Ovary (tissue), 9 donors: ENCODE data around the gene FCHSD1. TPM values are rescaled to one million over a fixed set of nuclear protein-coding genes. Genes with fewer than 3 reads are reported as not detected.

Source experiments
- DNase-seq, 5 donors: peaks; one replicate each; pipeline ENCODE4 v3.0.0-alpha.2; 2019 to 2020
- H3K27ac ChIP-seq, 2 donors: fragments of 200-600 bp; one replicate each; pipeline versions ENCODE4 v1.5.1 to v1.8.0; 2019 to 2022
- H3K27me3 ChIP-seq: fragments of 200-600 bp; one replicate; pipeline ENCODE4 v1.8.0; 2022
- H3K36me3 ChIP-seq: fragments of 200-600 bp; sonication (generic); one replicate; pipeline ENCODE4 v1.5.1; 2019
- H3K4me1 ChIP-seq: one replicate; pipeline ENCODE4 v1.8.1; 2013; ENCODE audit warnings: mild to moderate bottlenecking, moderate library complexity; ENCODE audit not compliant: insufficient read depth
- H3K4me3 ChIP-seq: fragments of 200-600 bp; sonication (generic); one replicate; pipeline ENCODE4 v1.5.1; 2017
- H3K9me3 ChIP-seq, 2 donors: fragments of 200-600 bp in 1 of 2; sonication (generic) in 1 of 2; one replicate each; pipeline versions ENCODE4 v1.5.1 to v1.8.1; 2013 to 2019; ENCODE audit warnings: mild to moderate bottlenecking in 1 of 2, moderate library complexity in 1 of 2
- CTCF ChIP-seq, 3 donors: fragments of 450-650 bp in 2 of 3; fragments of 200-600 bp in 1 of 3; IDR thresholded peaks; one replicate each; pipeline versions ENCODE4 v1.5.1 to v1.8.0; 2016 to 2022; ENCODE audit warnings: antibody characterized with exemption in 3 of 3, mild to moderate bottlenecking in 1 of 3
- EP300 ChIP-seq: sonication (generic); formaldehyde crosslinking; IDR thresholded peaks from one replicate; pipeline ENCODE4 v1.6.1; 2017; ENCODE audit warnings: antibody characterized with exemption
- POLR2A ChIP-seq: fragments of 450-650 bp; IDR thresholded peaks from one replicate; pipeline ENCODE4 v1.6.1; 2017; ENCODE audit warnings: antibody characterized with exemption, mild to moderate bottlenecking, moderate library complexity
- WGBS, 3 donors: extraction: QIAGEN DNeasy Blood & Tissue Kit in 1 of 3; methylation state at CpG; one replicate each; pipeline versions ENCODE4 v1.1.5 to v1.1.7; 2013 to 2017; 5-methylcytosine and 5-hydroxymethylcytosine counted together
- intact Hi-C, 4 donors: fragments of 100-400 bp; cut with DNase I; formaldehyde crosslinking; loops; one replicate each; pipeline versions ENCODE4 v1.11.0 to v1.15.1; 2022 to 2023
- polyA plus RNA-seq, 2 donors: library from polyadenylated mRNA; stranded (reverse); fragments of 200-250 nt in 1 of 2; fragments of 350-450 nt in 1 of 2; fragmentation: Illumina TruSeq in 1 of 2; extraction: RNeasy Lipid Tissue Mini Kit (QIAGEN cat#74804) in 1 of 2; gene quantifications; one replicate each; pipeline ENCODE4 v1.2.3, GENCODE V29; 2013 to 2014
- total RNA-seq, 7 donors: library from RNA; depleted of rRNA in 2 of 7; stranded (reverse); fragments of >200 nt in 2 of 7; fragmentation: NEBNext Ultra II Directional in 3 of 7; extraction: Animal tissue kit (Norgen Biotek cat#: 25700) in 3 of 7; gene quantifications; one replicate each; pipeline versions ENCODE4 v1.1.0 to v1.2.4, GENCODE V29; 2016 to 2023
- donor health status: DM: no; HTN: no; CAD: no; lungs with moderate emphysema.
- donor health status: DM: no; HTN: no; CAD: no.
- donor health status: Bipolar disorder and iron deficiency.
- donor health status: DM: yes; HTN: yes; CAD: no.
- donor health status: DM: no; HTN: no; CAD: no.
- donor health status: DM: yes; HTN: yes; CAD: no.

Gene FCHSD1
- total and polyA plus RNA-seq, 9 donors: 10.4 to 35.2 (median 23.9) TPM

GRCh38 chr5:141677415-141677814 lies 26.2 kb upstream of the FCHSD1 start:
- Histone ChIP-seq H3K4me3 (no peak overlapping the region), H3K27me3 (no peaks in the 10 kb centered on the region), H3K36me3 (no peaks in the 10 kb centered on the region), H3K9me3 (no peaks in the 10 kb centered on the region), H3K27ac (no peak overlapping the region), H3K4me1 (no peaks in the 10 kb centered on the region)
- TF ChIP-seq POLR2A (no peak), CTCF (IDR thresholded peaks at IDR 0.05) (no peak), EP300 (no peak)
- intact Hi-C loops: no loop called here
- DNase-seq: no peak

GRCh38 chr5:141675672-141676071 lies 24.5 kb upstream of the FCHSD1 start:
- H3K4me1 ChIP-seq: no peaks in the 10 kb centered on the region
- H3K36me3 ChIP-seq: no peaks in the 10 kb centered on the region
- intact Hi-C loops: no loop called here
- DNase-seq: no peak
- TF ChIP-seq EP300 (no peak), POLR2A (no peak), CTCF (IDR thresholded peaks at IDR 0.05) (no peak)
- no peak overlapping the region for H3K27ac ChIP-seq
- WGBS, 3 donors: 77 to 87% (median 82%) methylated on average over 4 of the region's 4 CpGs
- no peaks in the 10 kb centered on the region for H3K27me3 ChIP-seq
- no peaks in the 10 kb centered on the region for H3K9me3 ChIP-seq
- no peak overlapping the region for H3K4me3 ChIP-seq

- no peaks in the 10 kb centered on the region for H3K4me1 ChIP-seq
- H3K9me3 ChIP-seq: no peaks in the 10 kb centered on the region
- 64 to 70% (median 66%) methylated on average over 5 of the region's 5 CpGs for WGBS, 3 donors
- no peaks in the 10 kb centered on the region for H3K36me3 ChIP-seq
- intact Hi-C loops: no loop called here
- no peaks in the 10 kb centered on the region for H3K27me3 ChIP-seq
- DNase-seq: no peak
- no peak overlapping the region for H3K4me3 ChIP-seq
- TF ChIP-seq CTCF (IDR thresholded peaks at IDR 0.05) (no peak), POLR2A (no peak), EP300 (no peak)
- H3K27ac ChIP-seq: no peak overlapping the region
Measured at GRCh38 chr5:141674747-141675146, 23.5 kb upstream of the FCHSD1 start.

GRCh38 chr5:141672841-141673813 lies 21.9 kb upstream of the FCHSD1 start:
- no peaks in the 10 kb centered on the region for H3K36me3 ChIP-seq
- H3K4me1 ChIP-seq: no peaks in the 10 kb centered on the region
- whole genome bisulfite sequencing, 3 donors: 73 to 85% (median 80%) methylated on average over 16 to 19 of the region's 19 CpGs
- TF ChIP-seq POLR2A (no peak), EP300 (no peak), CTCF (IDR thresholded peaks at IDR 0.05) (no peak)
- no peaks in the 10 kb centered on the region for H3K27me3 ChIP-seq
- H3K4me3 ChIP-seq: no peak overlapping the region
- no peak overlapping the region for H3K27ac ChIP-seq
- intact Hi-C loops: no loop called here
- no peak for DNase-seq
- no peaks in the 10 kb centered on the region for H3K9me3 ChIP-seq
